BJ (cell line): ENCODE measurements around the gene LAMB2. TPM values are rescaled to one million over a fixed set of nuclear protein-coding genes. Genes with fewer than 3 reads are reported as not detected.

Experiments
- CTCF ChIA-PET: fragments of 350-600 bp; formaldehyde crosslinking; extraction: SDS; loops from one replicate; lab custom pipeline; 2021; ENCODE audit warnings: antibody characterized with exemption, inconsistent platforms; lab: Yijun Ruan, JAX
- POLR2A ChIA-PET: fragments of 300-600 bp; sonication (Branson Sonifier 250); formaldehyde crosslinking; extraction: SDS; loops from one replicate; lab custom pipeline; 2021; ENCODE audit warnings: antibody characterized with exemption; lab: Charles Lee
- DNase-seq: peaks from one replicate; pipeline ENCODE4 v3.0.0-alpha.2; 2011; ENCODE audit warnings: low read depth
- H3K27me3 ChIP-seq: 2 replicates; pipeline ENCODE4 v1.6.0; 2011; ENCODE audit warnings: low read length; ENCODE audit not compliant: control insufficient read depth, insufficient read depth
- H3K36me3 ChIP-seq: 2 replicates; pipeline ENCODE4 v1.5.1; 2011; ENCODE audit warnings: low read length; ENCODE audit not compliant: control insufficient read depth, insufficient read depth
- H3K4me3 ChIP-seq: 2 replicates; pipeline ENCODE4 v1.5.1; 2011; ENCODE audit warnings: low read depth, mild to moderate bottlenecking, control low read depth, low read length
- CTCF ChIP-seq: IDR thresholded peaks from 2 replicates; pipeline ENCODE4 v1.5.1; 2011; ENCODE audit warnings: low read depth, mild to moderate bottlenecking, control low read depth, inconsistent platforms, low read length, moderate library complexity; ENCODE audit not compliant: insufficient read depth
- polyA plus RNA-seq: library from polyadenylated mRNA; depleted of rRNA; stranded (reverse); fragments of >200 nt; gene quantifications from 2 replicates; pipeline ENCODE4 v1.2.3, GENCODE V29; 2011

Gene LAMB2
- polyA plus RNA-seq, 1 experiment, result 1,544 TPM

GRCh38 chr3:49119439-49119838 lies 13.4 kb downstream of the LAMB2 start:
- H3K36me3 ChIP-seq, result peaks cover 65% of the 10 kb centered on the region

GRCh38 chr3:49119036-49119435 lies 13.8 kb downstream of the LAMB2 start:
- H3K4me3 ChIP-seq, result no peak overlapping the region
- CTCF ChIA-PET, result interaction anchor here (1.0 kb wide), 1 partner anchor 8 kb away, joined by 5 read pairs; no protein-coding TSS in a partner anchor

More at GRCh38 chr3:49119439-49119838, 13.4 kb downstream of the LAMB2 start:
- Histone ChIP-seq H3K27me3 (no peaks in the 10 kb centered on the region), H3K4me3 (peak overlapping the region; percentile 94)
- no peak for DNase-seq
- POLR2A ChIA-PET, result interaction anchor here (1.0 kb wide), 1 partner anchor 112 kb away, joined by 3 read pairs; the partner anchor contains the start of gene WDR6
- CTCF ChIA-PET, result interaction anchor here (1.0 to 2.6 kb wide), 2 partner anchors 9 to 14 kb away, joined by 5 to 12 read pairs; partner anchors contain the start of gene LAMB2
- TF ChIP-seq CTCF, result no peak

GRCh38 chr3:49112262-49112661 lies 20.6 kb downstream of the LAMB2 start:
- no peak for DNase-seq
- peaks cover 73% of the 10 kb centered on the region for H3K36me3 ChIP-seq
- no peak overlapping the region for H3K4me3 ChIP-seq
- H3K27me3 ChIP-seq, result no peaks in the 10 kb centered on the region
- POLR2A ChIA-PET, result no interaction called here
- CTCF ChIA-PET, result no interaction called here
- TF ChIP-seq CTCF, result no peak

More at GRCh38 chr3:49119036-49119435, 13.8 kb downstream of the LAMB2 start:
- Histone ChIP-seq H3K27me3 (no peaks in the 10 kb centered on the region), H3K36me3 (peaks cover 65% of the 10 kb centered on the region)
- DNase-seq, result no peak
- no peak for TF ChIP-seq CTCF
- POLR2A ChIA-PET, result interaction anchor here (1.0 kb wide), 1 partner anchor 112 kb away, joined by 3 read pairs; the partner anchor contains the start of gene WDR6

- ChIA-PET CTCF (interaction anchor here (1.2 to 1.8 kb wide), 2 partner anchors 8 to 17 kb away, joined by 5 to 6 read pairs; partner anchors contain the start of gene QRICH1), POLR2A (no interaction called here)
Observed at GRCh38 chr3:49111347-49111746, 21.5 kb downstream of the LAMB2 start.

More at GRCh38 chr3:49111347-49111746, 21.5 kb downstream of the LAMB2 start:
- peaks cover 64% of the 10 kb centered on the region for H3K36me3 ChIP-seq
- H3K4me3 ChIP-seq, result no peak overlapping the region
- no peak for TF ChIP-seq CTCF
- no peak for DNase-seq
- H3K27me3 ChIP-seq, result no peaks in the 10 kb centered on the region
